Spleen (tissue), 11 donors: ENCODE results near the gene MTCP1. TPM values are rescaled to one million over a fixed set of nuclear protein-coding genes. Genes with fewer than 3 reads are reported as not detected.

Experiments
- DNase-seq: peaks from one replicate; pipeline ENCODE4 v3.0.0-alpha.2; 2020
- H3K27ac ChIP-seq, 8 donors: fragments of 200-600 bp; sonication (generic) in 7 of 8; 1 replicate in 4 of 8; 2 replicates in 4 of 8; pipeline versions ENCODE4 v1.5.0 to v1.8.0; 2016 to 2021; ENCODE audit warnings: inconsistent platforms in 4 of 8, mild to moderate bottlenecking in 4 of 8, moderate library complexity in 1 of 8
- H3K27me3 ChIP-seq, 7 donors: fragments of 200-600 bp; sonication (generic) in 6 of 7; replicated peaks in 1 of 7; 1 replicate in 4 of 7; 2 replicates in 3 of 7; pipeline versions ENCODE4 v1.5.0 to v1.8.0; 2016 to 2021; ENCODE audit warnings: inconsistent platforms in 3 of 7, mild to moderate bottlenecking in 1 of 7
- H3K36me3 ChIP-seq, 6 donors: fragments of 200-600 bp; sonication (generic) in 5 of 6; 1 replicate in 4 of 6; 2 replicates in 2 of 6; pipeline versions ENCODE4 v1.5.0 to v1.8.0; 2016 to 2021; ENCODE audit warnings: inconsistent platforms in 2 of 6
- H3K4me1 ChIP-seq, 6 donors: fragments of 200-600 bp; sonication (generic) in 5 of 6; 1 replicate in 3 of 6; 2 replicates in 3 of 6; pipeline versions ENCODE4 v1.5.0 to v1.8.0; 2016 to 2021; ENCODE audit warnings: inconsistent platforms in 3 of 6
- H3K4me3 ChIP-seq, 8 donors: fragments of 200-600 bp; sonication (generic) in 7 of 8; 1 replicate in 4 of 8; 2 replicates in 4 of 8; pipeline versions ENCODE4 v1.5.0 to v1.8.0; 2016 to 2021; ENCODE audit warnings: inconsistent platforms in 4 of 8, mild to moderate bottlenecking in 4 of 8, moderate library complexity in 2 of 8
- H3K9me3 ChIP-seq, 8 donors: fragments of 200-600 bp; sonication (generic) in 7 of 8; 1 replicate in 4 of 8; 2 replicates in 4 of 8; pipeline versions ENCODE4 v1.5.0 to v1.8.0; 2016 to 2021; ENCODE audit warnings: inconsistent platforms in 4 of 8
- CTCF ChIP-seq, 11 experiments: fragments of 200-600 bp in 7 of 11; fragments of 450-650 bp in 4 of 11; sonication (generic) in 4 of 11; IDR thresholded peaks in 8 of 11; conservative IDR thresholded peaks in 3 of 11; 1 replicate in 7 of 11; 2 replicates in 4 of 11; pipeline versions ENCODE4 v1.4.0 to v1.8.0; 2016 to 2021; ENCODE audit warnings: antibody characterized with exemption in 11 of 11, inconsistent platforms in 4 of 11, mild to moderate bottlenecking in 1 of 11
- POLR2A ChIP-seq, 3 donors: fragments of 450-650 bp; IDR thresholded peaks; one replicate each; pipeline ENCODE4 v1.5.1; 2017; ENCODE audit warnings: antibody characterized with exemption in 3 of 3, mild to moderate bottlenecking in 1 of 3
- POLR2AphosphoS5 ChIP-seq, 3 donors: sonication (generic); formaldehyde crosslinking; IDR thresholded peaks; one replicate each; pipeline ENCODE4 v1.5.1; 2017; ENCODE audit warnings: antibody characterized with exemption in 3 of 3
- WGBS, 5 donors: extraction: QIAGEN DNeasy Blood & Tissue Kit in 3 of 5; methylation state at CpG; one replicate each; pipeline versions ENCODE4 v1.1.5 to v1.1.7; 2013 to 2018; 5-methylcytosine and 5-hydroxymethylcytosine counted together
- intact Hi-C: fragments of 100-400 bp; cut with DNase I; formaldehyde crosslinking; loops from one replicate; pipeline ENCODE4 v1.15.0; 2023; ENCODE audit warnings: low total_unique reads
- polyA plus RNA-seq, 3 donors: library from polyadenylated mRNA; stranded (reverse); fragments of 200-250 nt; gene quantifications; one replicate each; pipeline ENCODE4 v1.2.1, GENCODE V29; 2013
- total RNA-seq, 7 donors: library from RNA; depleted of rRNA in 3 of 7; stranded (reverse); fragments of >200 nt in 3 of 7; fragmentation: NEBNext Ultra II Directional in 4 of 7; extraction: Animal tissue kit (Norgen Biotek cat#: 25700) in 4 of 7; gene quantifications; one replicate each; pipeline versions ENCODE4 v1.1.0 to v1.2.1, GENCODE V29; 2016 to 2021
- donor health status: healthy with polysubstance abuse.
- donor health status: DM: no; HTN: no; CAD: no; lungs with moderate emphysema.
- donor health status: DM: no; HTN: no; CAD: no.
- donor health status: Bipolar disorder and iron deficiency.
- donor health status: healthy.
- donor health status: DM: no; HTN: no; CAD: no.
- donor health status: DM: yes; HTN: yes; CAD: no.

MTCP1 gene
- total and polyA plus RNA-seq, 10 donors: 1.2 to 33.0 (median 15.5) TPM

DNA sequence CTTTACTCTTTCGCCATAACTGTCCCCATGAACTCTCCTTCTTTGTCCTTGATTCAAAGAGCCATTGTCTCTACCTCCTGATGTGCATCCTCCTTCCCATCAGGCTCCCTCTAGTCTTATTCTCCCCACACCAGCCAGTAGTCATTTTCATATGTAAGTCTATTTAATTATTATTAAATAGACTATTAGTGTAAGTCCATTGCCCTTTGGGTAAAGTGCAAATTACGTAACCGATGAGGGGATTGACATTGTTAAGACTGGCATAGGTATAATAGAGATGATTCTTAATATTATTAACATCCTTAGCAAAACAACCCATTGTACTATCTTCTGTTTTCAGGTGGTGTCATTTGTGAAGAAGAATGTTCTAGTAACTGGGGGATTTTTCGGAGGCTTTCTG is 16.7 kb downstream of the MTCP1 start:
- intact Hi-C loops: no loop called here
- Histone ChIP-seq H3K4me3 (no peak overlapping the region), H3K27me3 (no peaks in the 10 kb centered on the region), H3K9me3 (no peaks in the 10 kb centered on the region), H3K36me3 (peaks cover 0 to 37% (median 0%) of the 10 kb centered on the region in 6 donors), H3K27ac (no peak overlapping the region), H3K4me1 (peaks cover 0 to 14% (median 8%) of the 10 kb centered on the region in 6 donors)
- 81 to 93% (median 87%) methylated on average over 4 of the region's 4 CpGs for WGBS, 5 donors
- no peak for DNase-seq
- TF ChIP-seq POLR2A (IDR thresholded peaks at IDR 0.05) (no peak), CTCF (IDR thresholded peaks at IDR 0.05 in 8 of 11, conservative IDR thresholded peaks at IDR 0.05 in 3 of 11) (no peak), POLR2AphosphoS5 (IDR thresholded peaks at IDR 0.05) (no peak)

DNA sequence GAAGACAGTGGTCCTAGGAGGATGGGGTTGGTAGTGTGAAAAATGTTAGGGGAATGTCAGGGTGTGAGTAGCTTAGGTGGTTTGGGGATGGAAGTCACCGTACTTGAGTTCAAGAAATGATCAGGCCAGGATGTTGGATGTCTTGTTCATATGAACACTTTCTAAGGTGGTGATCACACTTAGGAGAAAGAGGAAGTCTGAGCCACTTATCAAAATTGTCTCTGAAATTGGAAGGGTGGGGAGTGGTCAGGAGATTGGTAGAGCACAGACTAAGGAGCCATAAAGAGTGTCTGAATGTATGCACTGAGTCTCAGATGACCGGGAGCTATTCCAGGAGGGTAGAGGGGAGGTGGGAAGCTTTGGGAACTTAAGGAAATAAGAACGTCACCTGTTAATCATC is 17.3 kb downstream of the MTCP1 start:
- no peaks in the 10 kb centered on the region for H3K27me3 ChIP-seq
- no peaks in the 10 kb centered on the region for H3K9me3 ChIP-seq
- H3K4me1 ChIP-seq: peaks cover 0 to 20% (median 8%) of the 10 kb centered on the region in 6 donors
- H3K4me3 ChIP-seq: no peak overlapping the region
- WGBS, 5 donors: 66 to 96% (median 91%) methylated on average over 3 of the region's 3 CpGs
- intact Hi-C loops: no loop called here
- TF ChIP-seq CTCF (IDR thresholded peaks at IDR 0.05 in 8 of 11, conservative IDR thresholded peaks at IDR 0.05 in 3 of 11): no peak
- TF ChIP-seq POLR2A (IDR thresholded peaks at IDR 0.05): no peak
- TF ChIP-seq POLR2AphosphoS5 (IDR thresholded peaks at IDR 0.05): no peak
- no peak overlapping the region for H3K27ac ChIP-seq
- DNase-seq: no peak
- peaks cover 0 to 37% (median 0%) of the 10 kb centered on the region in 6 donors for H3K36me3 ChIP-seq

DNA sequence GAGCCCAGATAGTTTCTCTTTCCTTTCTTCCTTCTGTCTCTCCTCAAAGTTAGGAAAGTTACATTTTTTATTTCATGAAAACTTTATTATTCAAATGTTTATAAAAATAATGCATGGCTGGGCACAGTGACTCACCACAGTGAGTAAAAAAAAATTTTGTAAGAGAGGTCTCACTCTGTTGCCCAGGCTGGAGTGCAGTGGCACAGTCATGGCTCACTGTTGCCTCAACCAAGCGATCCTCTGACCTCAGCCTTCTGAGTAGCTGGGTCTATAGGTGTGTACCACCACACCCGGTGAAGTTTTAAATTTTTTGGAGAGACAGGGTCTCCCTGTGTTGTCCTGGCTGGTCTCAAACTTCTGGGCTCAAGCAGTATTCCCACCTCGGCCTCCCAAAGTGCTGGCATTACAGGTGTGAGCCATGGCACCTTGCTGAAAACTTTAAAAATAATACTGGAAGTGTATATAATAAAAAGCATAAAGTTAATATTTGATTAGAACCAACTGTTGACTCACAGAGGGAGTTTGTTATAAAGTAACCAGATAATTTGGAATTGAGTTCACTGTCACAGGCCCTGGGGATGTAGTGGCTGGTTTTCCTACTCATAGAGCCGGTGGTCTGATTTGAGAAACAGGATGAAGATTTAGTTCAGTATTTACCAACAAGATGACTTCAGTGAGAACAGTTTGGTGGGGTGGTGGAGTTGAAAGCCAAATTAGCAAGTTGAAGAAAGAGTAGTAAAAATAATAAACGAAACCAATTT is 18.0 kb downstream of the MTCP1 start:
- Histone ChIP-seq H3K36me3 (peaks cover 0 to 37% (median 0%) of the 10 kb centered on the region in 6 donors), H3K27ac (no peak overlapping the region), H3K4me3 (no peak overlapping the region), H3K27me3 (no peaks in the 10 kb centered on the region), H3K9me3 (no peaks in the 10 kb centered on the region), H3K4me1 (peaks cover 0 to 21% (median 8%) of the 10 kb centered on the region in 6 donors)
- no peak for DNase-seq
- intact Hi-C loops: no loop called here
- TF ChIP-seq POLR2A (IDR thresholded peaks at IDR 0.05) (no peak), POLR2AphosphoS5 (IDR thresholded peaks at IDR 0.05) (no peak), CTCF (IDR thresholded peaks at IDR 0.05 in 8 of 11, conservative IDR thresholded peaks at IDR 0.05 in 3 of 11) (no peak)
- WGBS, 5 donors: 70 to 91% (median 88%) methylated on average over 5 of the region's 5 CpGs

GRCh38 chrX:155048977-155049619 is 21.8 kb downstream of the MTCP1 start:
- WGBS, 5 donors: 40 to 54% (median 47%) methylated on average over 9 of the region's 9 CpGs
- peak in 9 of 11 experiments; percentile 14 to 64 (median 52) for TF ChIP-seq CTCF (IDR thresholded peaks at IDR 0.05 in 8 of 11, conservative IDR thresholded peaks at IDR 0.05 in 3 of 11)
- no peak for TF ChIP-seq POLR2AphosphoS5 (IDR thresholded peaks at IDR 0.05)
- TF ChIP-seq POLR2A (IDR thresholded peaks at IDR 0.05): no peak
- H3K9me3 ChIP-seq: no peaks in the 10 kb centered on the region
- H3K4me1 ChIP-seq: peaks cover 0 to 6% (median 0%) of the 10 kb centered on the region in 6 donors
- DNase-seq: peak; percentile 77
- peaks cover 0 to 43% (median 2%) of the 10 kb centered on the region in 6 donors for H3K36me3 ChIP-seq
- no peaks in the 10 kb centered on the region for H3K27me3 ChIP-seq
- intact Hi-C loops: no loop called here
- H3K4me3 ChIP-seq: no peak overlapping the region
- H3K27ac ChIP-seq: no peak overlapping the region
